Astrocyte (in vitro differentiated cells and primary cell): Measurements from ENCODE around the gene RBM38. TPM values are rescaled to one million over a fixed set of nuclear protein-coding genes. Genes with fewer than 3 reads are reported as not detected.

ENCODE experiments used
- DNase-seq: peaks from one replicate; pipeline ENCODE4 v3.0.0-alpha.2; 2010; ENCODE audit warnings: low read depth
- FAIRE-seq: peaks from 2 replicates; lab custom pipeline; 2011; peaks lifted over from hg19 to GRCh38; lab: Jason Lieb, UNC
- H2AFZ ChIP-seq: 2 replicates; pipeline ENCODE4 v1.6.0; 2012; ENCODE audit warnings: low read depth, low read length, inconsistent platforms
- H3K27ac ChIP-seq: 2 replicates; pipeline ENCODE4 v1.5.1; 2011; ENCODE audit warnings: low read depth, low read length, inconsistent platforms
- H3K27me3 ChIP-seq: 2 replicates; pipeline ENCODE4 v1.6.0; 2011; ENCODE audit warnings: low read length, inconsistent platforms; ENCODE audit not compliant: insufficient read depth
- H3K36me3 ChIP-seq: 2 replicates; pipeline ENCODE4 v1.5.1; 2011; ENCODE audit warnings: low read length, inconsistent platforms; ENCODE audit not compliant: insufficient read depth
- H3K4me1 ChIP-seq: 2 replicates; pipeline ENCODE4 v1.5.1; 2011; ENCODE audit warnings: low read length, inconsistent platforms; ENCODE audit not compliant: insufficient read depth
- H3K4me2 ChIP-seq: 2 replicates; pipeline ENCODE4 v1.6.0; 2012; ENCODE audit warnings: low read length, inconsistent platforms
- H3K4me3 ChIP-seq: 2 replicates; pipeline ENCODE4 v1.5.1; 2011; ENCODE audit warnings: low read depth, mild to moderate bottlenecking, low read length, inconsistent platforms; ENCODE audit not compliant: insufficient read depth
- H3K79me2 ChIP-seq: 2 replicates; pipeline ENCODE4 v1.6.0; 2012; ENCODE audit warnings: mild to moderate bottlenecking, low read length, inconsistent platforms; ENCODE audit not compliant: insufficient read depth
- H3K9ac ChIP-seq: 2 replicates; pipeline ENCODE4 v1.6.0; 2012; ENCODE audit warnings: mild to moderate bottlenecking, low read length, inconsistent platforms
- H3K9me3 ChIP-seq: 2 replicates; pipeline ENCODE4 v1.5.1; 2012; ENCODE audit warnings: low read depth, mild to moderate bottlenecking, low read length, inconsistent platforms; ENCODE audit not compliant: insufficient read depth
- H4K20me1 ChIP-seq: 2 replicates; pipeline ENCODE4 v1.6.0; 2012; ENCODE audit warnings: low read length, inconsistent platforms; ENCODE audit not compliant: insufficient read depth
- H3K27ac Mint-ChIP-seq: one replicate; pipeline ENCODE4 v1.8.0; 2021; ENCODE audit warnings: mild to moderate bottlenecking, mixed read lengths; ENCODE audit not compliant: unreplicated experiment
- H3K27me3 Mint-ChIP-seq: one replicate; pipeline ENCODE4 v1.8.0; 2021; ENCODE audit warnings: low read depth, mixed read lengths; ENCODE audit not compliant: unreplicated experiment
- H3K36me3 Mint-ChIP-seq: one replicate; pipeline ENCODE4 v1.8.0; 2021; ENCODE audit warnings: low read depth, mixed read lengths; ENCODE audit not compliant: unreplicated experiment
- H3K4me1 Mint-ChIP-seq: one replicate; pipeline ENCODE4 v1.8.0; 2021; ENCODE audit warnings: low read depth, mixed read lengths; ENCODE audit not compliant: unreplicated experiment
- H3K4me3 Mint-ChIP-seq: one replicate; pipeline ENCODE4 v1.8.0; 2021; ENCODE audit warnings: mild to moderate bottlenecking, moderate library complexity, mixed read lengths; ENCODE audit not compliant: unreplicated experiment
- H3K9me3 Mint-ChIP-seq: one replicate; pipeline ENCODE4 v1.8.0; 2021; ENCODE audit warnings: mild to moderate bottlenecking, mixed read lengths; ENCODE audit not compliant: unreplicated experiment
- CTCF ChIP-seq: IDR thresholded peaks from 2 replicates; pipeline ENCODE4 v1.5.1; 2011; ENCODE audit warnings: low read depth, mild to moderate bottlenecking, inconsistent platforms, low read length, moderate library complexity; ENCODE audit not compliant: insufficient read depth
- EZH2 ChIP-seq: IDR thresholded peaks from 2 replicates; pipeline ENCODE4 v1.6.1; 2012; ENCODE audit warnings: mild to moderate bottlenecking, low read length, inconsistent platforms; ENCODE audit not compliant: insufficient read depth
- total RNA-seq: library from RNA; stranded (reverse); gene quantifications from 2 replicates; pipeline ENCODE4 v1.2.1, GENCODE V29; 2021

The RBM38 gene
- total RNA-seq, 1 donor from 2014 or later: 43.5 TPM

GRCh38 chr20:57401565-57401918 lies 10.3 kb downstream of the RBM38 start:
- Histone ChIP-seq H3K36me3 (no peaks in the 10 kb centered on the region), H3K4me2 (no peak overlapping the region), H4K20me1 (peaks cover 73% of the 10 kb centered on the region), H3K4me3 (no peak overlapping the region), H3K27me3 (no peaks in the 10 kb centered on the region), H3K9ac (no peak overlapping the region), H2AFZ (no peak overlapping the region), H3K79me2 (peaks cover 47% of the 10 kb centered on the region), H3K4me1 (peaks cover 9% of the 10 kb centered on the region), H3K27ac (no peak overlapping the region), H3K9me3 (no peaks in the 10 kb centered on the region)
- DNase-seq: no peak
- no peak for TF ChIP-seq EZH2
- no peak for TF ChIP-seq CTCF
- Mint-ChIP-seq H3K36me3 (peaks cover 25% of the 10 kb centered on the region), H3K27ac (no peak overlapping the region), H3K4me3 (no peak overlapping the region), H3K27me3 (no peaks in the 10 kb centered on the region), H3K9me3 (no peaks in the 10 kb centered on the region), H3K4me1 (peaks cover 12% of the 10 kb centered on the region)
- FAIRE-seq: no peak

- Histone ChIP-seq H3K27ac (no peak overlapping the region), H3K4me3 (no peak overlapping the region), H3K9ac (no peak overlapping the region), H3K36me3 (no peaks in the 10 kb centered on the region), H3K79me2 (peaks cover 40% of the 10 kb centered on the region), H2AFZ (no peak overlapping the region), H4K20me1 (peaks cover 64% of the 10 kb centered on the region), H3K4me1 (peaks cover 9% of the 10 kb centered on the region), H3K9me3 (no peaks in the 10 kb centered on the region), H3K4me2 (no peak overlapping the region), H3K27me3 (no peaks in the 10 kb centered on the region)
- no peak for DNase-seq
- peaks cover 28% of the 10 kb centered on the region for H3K36me3 Mint-ChIP-seq
- H3K4me1 Mint-ChIP-seq: peaks cover 12% of the 10 kb centered on the region
- no peak for TF ChIP-seq EZH2
- no peak for TF ChIP-seq CTCF
- H3K27me3 Mint-ChIP-seq: no peaks in the 10 kb centered on the region
- no peak overlapping the region for H3K27ac Mint-ChIP-seq
- no peak overlapping the region for H3K4me3 Mint-ChIP-seq
- no peak for FAIRE-seq
- no peaks in the 10 kb centered on the region for H3K9me3 Mint-ChIP-seq
Measured at GRCh38 chr20:57402206-57403125, 11.3 kb downstream of the RBM38 start.

DNA sequence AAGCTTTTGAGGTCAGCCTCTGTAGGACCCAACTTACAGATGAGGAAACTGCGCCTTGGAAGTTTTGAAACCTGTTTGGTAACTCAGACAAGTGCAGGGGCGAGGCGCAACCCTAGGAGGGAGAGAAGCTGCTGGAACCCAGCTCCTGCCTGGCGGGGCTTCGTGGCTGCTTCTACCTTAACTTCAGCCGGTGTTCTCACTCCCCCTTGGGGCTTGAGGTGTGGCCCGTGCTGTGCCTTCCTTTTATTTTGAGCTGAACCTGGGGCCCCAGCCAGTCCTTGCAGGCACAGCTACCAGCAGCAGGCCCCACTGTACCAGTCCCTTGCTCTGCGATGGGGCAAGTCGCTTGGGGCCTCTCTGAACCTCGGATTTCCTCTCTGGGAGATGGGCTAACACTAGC lies 12.0 kb downstream of the RBM38 start:
- TF ChIP-seq EZH2 (no peak), CTCF (no peak)
- H3K4me1 Mint-ChIP-seq: peaks cover 10% of the 10 kb centered on the region
- FAIRE-seq: no peak

More for the DNA sequence above, 12.0 kb downstream of the RBM38 start:
- Mint-ChIP-seq H3K4me3 (no peak overlapping the region), H3K27me3 (no peaks in the 10 kb centered on the region), H3K27ac (no peak overlapping the region), H3K9me3 (no peaks in the 10 kb centered on the region), H3K36me3 (peaks cover 24% of the 10 kb centered on the region)
- Histone ChIP-seq H3K4me1 (peaks cover 9% of the 10 kb centered on the region), H3K4me3 (no peak overlapping the region), H3K36me3 (no peaks in the 10 kb centered on the region), H2AFZ (no peak overlapping the region), H3K9ac (no peak overlapping the region), H4K20me1 (peaks cover 56% of the 10 kb centered on the region), H3K27ac (no peak overlapping the region), H3K27me3 (no peaks in the 10 kb centered on the region), H3K9me3 (no peaks in the 10 kb centered on the region), H3K79me2 (peaks cover 32% of the 10 kb centered on the region), H3K4me2 (no peak overlapping the region)
- no peak for DNase-seq
